Choroid plexus epithelial cell (primary cell): ENCODE data around the gene OPCML.

Experiments used
- DNase-seq: peaks from one replicate; pipeline ENCODE4 v3.0.0-alpha.2; 2010; ENCODE audit warnings: low read depth
- H3K4me3 ChIP-seq: 2 replicates; pipeline ENCODE4 v1.5.1; 2011; ENCODE audit warnings: low read depth, mild to moderate bottlenecking, control low read depth, low read length, moderate library complexity
- CTCF ChIP-seq: conservative IDR thresholded peaks from 2 replicates; pipeline ENCODE4 v1.5.1; 2011; ENCODE audit warnings: low read depth, mild to moderate bottlenecking, control low read depth, inconsistent platforms, low read length, moderate library complexity

The OPCML gene

DNA sequence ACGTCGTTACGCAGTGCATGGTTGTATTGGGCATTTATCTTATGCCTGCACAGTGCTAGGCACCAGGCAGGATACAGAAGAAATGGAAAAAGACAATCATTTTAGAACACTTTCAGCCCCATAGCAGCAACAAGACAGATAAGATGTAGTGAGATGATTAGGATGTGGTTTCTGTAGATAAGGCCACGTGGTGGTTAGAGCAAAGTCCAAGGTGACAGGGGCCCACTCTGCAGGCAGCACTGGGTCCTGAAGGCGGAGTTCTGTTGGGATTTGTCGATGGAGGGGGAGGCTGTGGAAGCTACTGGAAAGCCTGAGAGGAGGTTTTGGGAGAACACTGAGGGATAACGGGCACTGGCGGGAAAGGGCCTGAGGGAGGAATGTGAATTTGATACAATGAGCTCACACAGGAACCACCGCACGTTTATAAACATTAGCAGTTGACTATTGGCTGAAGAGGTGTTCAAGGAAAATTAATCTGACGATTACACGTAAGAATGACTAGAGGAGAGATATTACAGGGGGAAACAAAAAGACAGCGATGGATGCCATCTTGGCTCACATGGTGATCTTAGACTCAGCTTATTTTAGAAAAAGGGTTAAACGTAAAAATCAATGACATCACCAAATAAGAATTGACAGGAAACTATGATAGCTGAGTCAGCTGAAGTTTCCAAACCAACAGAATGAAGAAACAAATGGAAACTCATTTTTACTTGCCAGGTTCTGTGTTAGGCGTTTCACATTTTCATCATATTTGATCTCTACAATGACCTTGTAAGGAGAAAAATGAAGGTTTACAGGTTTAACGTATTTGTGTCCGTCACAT is 551.0 kb downstream of the OPCML start:
- no peak for DNase-seq
- no peak overlapping the region for H3K4me3 ChIP-seq
- TF ChIP-seq CTCF, result no peak

DNA sequence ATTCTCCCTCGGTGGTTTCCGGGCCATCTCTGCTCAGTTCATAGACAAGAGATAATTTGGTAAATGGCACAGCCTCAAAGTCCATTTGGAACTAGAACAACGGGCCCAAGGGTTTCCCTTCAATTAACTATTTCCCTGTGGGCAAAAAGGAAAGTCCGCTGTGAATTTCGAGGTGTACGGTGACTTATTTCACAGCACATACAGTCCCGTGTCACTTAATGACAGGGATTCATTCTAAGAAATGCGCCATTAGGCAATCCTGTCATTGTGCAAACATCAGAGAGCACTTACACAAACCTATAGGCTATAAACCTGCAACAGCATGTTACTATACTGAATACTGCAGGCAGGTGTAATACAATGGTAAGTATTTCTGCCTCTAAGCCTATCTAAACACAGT is 551.6 kb downstream of the OPCML start:
- TF ChIP-seq CTCF, result no peak
- no peak overlapping the region for H3K4me3 ChIP-seq
- no peak for DNase-seq

GRCh38 chr11:132977746-132978145 is 554.6 kb downstream of the OPCML start:
- H3K4me3 ChIP-seq, result no peak overlapping the region
- DNase-seq, result no peak
- TF ChIP-seq CTCF, result no peak

GRCh38 chr11:132977241-132977640 is 555.1 kb downstream of the OPCML start:
- TF ChIP-seq CTCF, result no peak
- no peak for DNase-seq
- no peak overlapping the region for H3K4me3 ChIP-seq

- no peak for TF ChIP-seq CTCF
- H3K4me3 ChIP-seq, result no peak overlapping the region
Measured at GRCh38 chr11:132976115-132976514, 556.2 kb downstream of the OPCML start.

DNA sequence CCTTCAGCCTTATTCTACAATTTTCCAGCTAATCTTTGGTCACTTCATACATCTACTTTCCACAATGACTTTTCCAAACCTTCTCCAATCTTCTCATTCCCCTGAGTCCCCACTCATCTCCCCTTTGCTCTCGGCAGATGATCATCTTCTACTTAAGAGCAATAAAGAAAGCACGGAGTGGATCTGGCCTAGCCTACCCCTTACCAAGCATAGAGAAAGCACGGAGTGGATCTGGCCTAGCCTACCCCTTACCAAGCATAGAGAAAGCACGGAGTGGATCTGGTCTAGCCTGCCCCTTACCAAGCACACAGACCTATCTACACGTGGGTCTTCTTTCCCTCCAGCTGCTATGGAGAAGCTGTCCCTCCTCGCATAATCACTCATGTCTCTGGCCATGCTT is 558.6 kb downstream of the OPCML start:
- DNase-seq, result no peak
- no peak overlapping the region for H3K4me3 ChIP-seq
- no peak for TF ChIP-seq CTCF

More at GRCh38 chr11:132976115-132976514, 556.2 kb downstream of the OPCML start:
- no peak for DNase-seq

- DNase-seq, result no peak
- no peak overlapping the region for H3K4me3 ChIP-seq
- no peak for TF ChIP-seq CTCF
Measured at GRCh38 chr11:132972565-132972964, 559.7 kb downstream of the OPCML start.
